Psoas muscle (tissue), 8 donors: Measurements from ENCODE around the gene PACC1. TPM values are rescaled to one million over a fixed set of nuclear protein-coding genes. Genes with fewer than 3 reads are reported as not detected.

Source experiments
- ATAC-seq, 4 donors: fragments of 200-7000 bp; cut with Tn5 transposase; one replicate each; pipeline ENCODE4 v1.9.1; 2020; ENCODE audit warnings: moderate library complexity in 3 of 4, mild to moderate bottlenecking in 2 of 4
- DNase-seq, 2 donors: peaks; one replicate each; pipeline ENCODE4 v3.0.0-alpha.2; 2020
- H3K27ac ChIP-seq: fragments of 200-600 bp; one replicate; pipeline ENCODE4 v1.8.0; 2022
- H3K27me3 ChIP-seq, 3 donors: fragments of 200-600 bp in 1 of 3; one replicate each; pipeline versions ENCODE4 v1.6.1 to v1.8.0; 2013 to 2022; ENCODE audit warnings: low read length in 2 of 3, mild to moderate bottlenecking in 2 of 3, moderate library complexity in 1 of 3; ENCODE audit not compliant: insufficient read depth in 3 of 3
- H3K36me3 ChIP-seq, 2 donors: fragments of 200-600 bp in 1 of 2; one replicate each; pipeline versions ENCODE4 v1.6.1 to v1.8.0; 2013 to 2022; ENCODE audit warnings: low read depth in 1 of 2, mild to moderate bottlenecking in 1 of 2, moderate library complexity in 1 of 2; ENCODE audit not compliant: insufficient read depth in 1 of 2
- H3K4me1 ChIP-seq: fragments of 200-600 bp; one replicate; pipeline ENCODE4 v1.8.0; 2022
- H3K4me3 ChIP-seq: fragments of 200-600 bp; one replicate; pipeline ENCODE4 v1.8.0; 2022; ENCODE audit warnings: mild to moderate bottlenecking
- H3K9me3 ChIP-seq: fragments of 200-600 bp; one replicate; pipeline ENCODE4 v1.8.0; 2022
- WGBS, 3 donors: extraction: QIAGEN DNeasy Blood & Tissue Kit; methylation state at CpG; one replicate each; pipeline versions ENCODE4 v1.1.6 to v1.1.7; 2013; 5-methylcytosine and 5-hydroxymethylcytosine counted together
- intact Hi-C, 2 donors: fragments of 100-400 bp; cut with DNase I; formaldehyde crosslinking; loops; one replicate each; pipeline versions ENCODE4 v1.11.0 to v1.14.2; 2022
- polyA plus RNA-seq, 3 donors: library from polyadenylated mRNA; stranded (reverse); fragments of 200-250 nt; gene quantifications; one replicate each; pipeline ENCODE4 v1.2.3, GENCODE V29; 2013
- total RNA-seq, 4 donors: library from RNA; stranded (reverse); fragmentation: NEBNext Ultra II Directional in 2 of 4; extraction: Animal tissue kit (Norgen Biotek cat#: 25700) in 2 of 4; gene quantifications; one replicate each; pipeline versions ENCODE4 v1.2.1 to v1.2.4, GENCODE V29; 2021 to 2023
- TF ChIP-seq, protein P1 (sequence below): fragments of 200-600 bp; IDR thresholded peaks from one replicate; pipeline ENCODE4 v1.8.0; 2022; ENCODE audit warnings: antibody characterized with exemption
- donor health status: healthy with polysubstance abuse.
- donor health status: DM: no; HTN: no; CAD: no; lungs with moderate emphysema.
- donor health status: Bipolar disorder and iron deficiency.
- donor health status: healthy.
- donor health status: DM: yes; HTN: yes; CAD: no.
- donor health status: DM: no; HTN: no; CAD: no.
- donor health status: DM: no; HTN: no; CAD: no.
- donor health status: DM: yes; HTN: yes; CAD: no.

PACC1 gene
- total and polyA plus RNA-seq, 7 donors, result 1.1 to 5.6 (median 2.3) TPM

DNA sequence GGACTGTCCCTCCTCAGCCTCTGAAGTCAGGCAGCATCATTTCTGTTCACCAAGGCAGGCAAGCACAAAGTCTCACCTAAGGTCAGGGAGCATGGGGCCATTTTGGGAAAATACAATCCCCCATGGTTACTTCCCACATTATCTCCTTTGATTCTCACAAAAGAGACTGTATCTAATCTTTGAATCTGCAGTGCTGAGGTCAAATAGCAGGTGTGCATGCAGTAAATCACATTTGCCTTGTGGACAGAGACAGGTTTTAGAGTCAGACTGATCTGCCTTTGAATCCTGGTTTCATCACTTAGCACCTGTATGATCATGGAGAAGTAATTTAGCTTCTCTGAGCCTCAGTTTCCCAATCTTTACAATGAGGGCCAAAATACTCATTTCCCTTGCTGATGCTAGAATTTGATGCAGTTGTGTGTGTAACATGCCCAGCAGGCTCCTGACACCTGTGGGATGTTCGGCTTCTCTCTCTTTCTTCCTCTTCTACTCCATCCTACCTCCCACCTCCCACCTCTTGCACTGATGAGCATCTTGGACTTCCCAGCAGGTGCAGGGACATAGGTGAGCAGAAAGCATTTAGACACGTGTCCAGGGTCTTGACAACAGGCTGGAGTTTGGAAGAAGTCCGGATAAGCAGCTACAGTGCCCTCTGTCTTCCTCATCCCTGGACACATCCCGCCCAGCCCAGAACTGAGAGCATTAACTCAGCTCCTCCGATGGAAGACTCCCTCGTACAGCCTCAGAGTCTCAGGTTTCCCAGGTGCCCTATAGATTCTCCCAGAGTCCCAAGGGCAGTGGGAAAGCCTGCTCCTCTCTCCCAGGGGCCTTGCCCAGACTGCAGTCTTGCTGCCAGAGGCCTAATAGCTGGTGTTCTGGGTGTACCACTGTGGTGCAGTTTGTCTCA is 37.0 kb upstream of the PACC1 start:
- DNase-seq, result no peak
- intact Hi-C loops, result loop anchor here (5.0 to 10.0 kb wide), 4 partner anchors 84 to 774 kb away; partner anchors contain the start of gene NEK2 (in 1 of the 2)
- Histone ChIP-seq H3K4me1 (peaks cover 17% of the 10 kb centered on the region), H3K27ac (peak overlapping the region; percentile 59), H3K36me3 (no peaks in the 10 kb centered on the region), H3K4me3 (no peak overlapping the region), H3K9me3 (no peaks in the 10 kb centered on the region), H3K27me3 (no peaks in the 10 kb centered on the region)
- TF ChIP-seq, protein P1, sequence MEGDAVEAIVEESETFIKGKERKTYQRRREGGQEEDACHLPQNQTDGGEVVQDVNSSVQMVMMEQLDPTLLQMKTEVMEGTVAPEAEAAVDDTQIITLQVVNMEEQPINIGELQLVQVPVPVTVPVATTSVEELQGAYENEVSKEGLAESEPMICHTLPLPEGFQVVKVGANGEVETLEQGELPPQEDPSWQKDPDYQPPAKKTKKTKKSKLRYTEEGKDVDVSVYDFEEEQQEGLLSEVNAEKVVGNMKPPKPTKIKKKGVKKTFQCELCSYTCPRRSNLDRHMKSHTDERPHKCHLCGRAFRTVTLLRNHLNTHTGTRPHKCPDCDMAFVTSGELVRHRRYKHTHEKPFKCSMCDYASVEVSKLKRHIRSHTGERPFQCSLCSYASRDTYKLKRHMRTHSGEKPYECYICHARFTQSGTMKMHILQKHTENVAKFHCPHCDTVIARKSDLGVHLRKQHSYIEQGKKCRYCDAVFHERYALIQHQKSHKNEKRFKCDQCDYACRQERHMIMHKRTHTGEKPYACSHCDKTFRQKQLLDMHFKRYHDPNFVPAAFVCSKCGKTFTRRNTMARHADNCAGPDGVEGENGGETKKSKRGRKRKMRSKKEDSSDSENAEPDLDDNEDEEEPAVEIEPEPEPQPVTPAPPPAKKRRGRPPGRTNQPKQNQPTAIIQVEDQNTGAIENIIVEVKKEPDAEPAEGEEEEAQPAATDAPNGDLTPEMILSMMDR, result no peak
- 80 to 86% (median 86%) methylated on average over 6 of the region's 6 CpGs for WGBS, 3 donors
- ATAC-seq, result no peak

DNA sequence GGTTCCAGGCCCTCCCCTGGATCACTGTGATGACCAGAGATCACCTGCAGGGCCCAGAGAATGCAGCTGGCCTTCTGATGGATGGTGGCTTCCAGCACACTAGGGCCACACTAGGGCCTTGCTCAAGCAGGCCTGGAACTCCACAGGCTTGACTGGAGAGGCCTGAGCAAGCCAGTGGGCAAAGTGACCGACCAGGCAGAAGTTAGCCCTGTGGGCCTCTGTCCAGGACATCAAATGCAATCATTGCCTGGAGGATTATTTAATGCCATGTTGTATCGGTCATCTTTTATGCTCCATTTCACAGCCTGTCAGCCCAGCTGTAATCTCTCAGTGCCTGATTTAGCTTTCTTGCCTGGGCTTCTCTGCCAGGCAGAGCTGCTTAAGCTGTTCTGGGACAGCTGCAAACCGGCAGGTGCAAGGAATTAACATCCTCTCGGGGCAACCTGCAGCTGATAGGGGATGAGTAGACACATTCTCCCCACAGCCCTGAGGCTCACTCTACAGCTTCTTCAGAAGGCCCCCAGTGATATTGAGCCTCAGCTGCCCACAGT is 35.7 kb upstream of the PACC1 start:
- peak; percentile 85 to 88 (median 86) for ATAC-seq
- no peaks in the 10 kb centered on the region for H3K9me3 ChIP-seq
- intact Hi-C loops, result loop anchor here (5.0 to 10.0 kb wide), 4 partner anchors 83 to 773 kb away; partner anchors contain the start of gene NEK2 (in 1 of the 2)
- DNase-seq, result peak; percentile 31 to 70
- 20 to 38% (median 20%) methylated on average over 4 of the region's 4 CpGs for WGBS, 3 donors
- TF ChIP-seq, protein P1, result no peak
- H3K27me3 ChIP-seq, result no peaks in the 10 kb centered on the region
- peaks cover 10% of the 10 kb centered on the region for H3K4me1 ChIP-seq
- peaks cover 0 to 10% of the 10 kb centered on the region in 2 donors for H3K36me3 ChIP-seq
- H3K4me3 ChIP-seq, result no peak overlapping the region
- peak overlapping the region; percentile 60 for H3K27ac ChIP-seq

DNA sequence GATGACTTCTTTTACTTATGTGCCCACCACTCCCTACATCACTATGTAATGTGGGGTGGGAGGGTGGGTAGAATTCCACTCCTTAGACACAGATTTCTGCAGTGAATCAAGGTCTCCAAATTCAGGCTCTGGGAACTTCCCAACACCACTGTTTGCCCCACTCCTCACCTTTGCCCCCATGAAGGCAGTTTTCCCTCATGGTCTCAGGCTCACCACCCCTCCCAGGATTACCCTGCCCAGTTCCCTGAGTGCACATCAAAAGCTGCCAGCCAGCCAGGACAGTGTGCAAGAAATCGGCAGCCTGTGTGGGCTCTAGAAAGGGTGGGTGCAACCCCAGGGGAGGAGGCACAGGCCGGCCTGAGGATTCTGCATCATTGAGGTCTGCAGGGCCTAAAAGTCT is 32.8 kb upstream of the PACC1 start:
- TF ChIP-seq, protein P1, result no peak
- Histone ChIP-seq H3K9me3 (no peaks in the 10 kb centered on the region), H3K27ac (no peak overlapping the region), H3K36me3 (peaks cover 0 to 22% of the 10 kb centered on the region in 2 donors), H3K27me3 (no peaks in the 10 kb centered on the region), H3K4me1 (peaks cover 10% of the 10 kb centered on the region), H3K4me3 (no peak overlapping the region)
- ATAC-seq, result no peak
- 73 to 78% (median 77%) methylated on average over 2 of the region's 2 CpGs for WGBS, 3 donors
- no peak for DNase-seq
- intact Hi-C loops, result no loop called here

DNA sequence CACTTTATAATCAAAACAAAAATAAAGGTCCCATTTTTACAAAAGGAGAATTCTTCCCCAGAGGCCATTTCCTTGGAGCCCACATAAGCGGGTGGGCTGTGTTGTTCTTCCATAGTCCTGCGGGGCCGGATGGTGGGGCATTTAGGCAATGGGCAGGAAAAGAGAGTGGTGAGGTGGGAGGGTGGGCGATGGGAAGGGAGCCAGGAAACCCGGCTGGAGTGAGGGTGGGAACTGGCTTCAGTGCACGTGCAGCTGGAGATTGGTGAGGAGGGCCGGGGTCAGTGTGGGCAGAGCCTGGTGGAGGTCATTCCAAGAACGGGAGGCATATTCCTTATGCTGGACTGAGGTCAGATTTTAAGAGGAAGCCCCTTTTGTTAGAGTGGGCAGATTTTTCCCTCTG is 31.6 kb upstream of the PACC1 start:
- intact Hi-C loops, result no loop called here
- no peak overlapping the region for H3K27ac ChIP-seq
- 79 to 81% (median 79%) methylated on average over 8 of the region's 8 CpGs for WGBS, 3 donors
- H3K36me3 ChIP-seq, result peaks cover 0 to 22% of the 10 kb centered on the region in 2 donors
- H3K9me3 ChIP-seq, result no peaks in the 10 kb centered on the region
- TF ChIP-seq, protein P1, result no peak
- H3K4me1 ChIP-seq, result peaks cover 15% of the 10 kb centered on the region
- no peak overlapping the region for H3K4me3 ChIP-seq
- H3K27me3 ChIP-seq, result no peaks in the 10 kb centered on the region
- no peak for ATAC-seq
- no peak for DNase-seq
